ENCODE results near the gene MXRA7. TPM values are rescaled to one million over a fixed set of nuclear protein-coding genes. Genes with fewer than 3 reads are reported as not detected.

MXRA7 gene
- total RNA-seq, 1 donor from 2014 or later: 105 TPM

- no peak for TF ChIP-seq CTCF (IDR thresholded peaks at IDR 0.05)
- no peak for ATAC-seq
- H3K36me3 ChIP-seq: peaks cover 34% of the 10 kb centered on the region
- peaks cover 47% of the 10 kb centered on the region for H3K4me1 ChIP-seq
- no peak for DNase-seq
- no peaks in the 10 kb centered on the region for H3K27me3 ChIP-seq (ENCODE audit: low read depth)
- H3K27ac ChIP-seq: no peak overlapping the region
- no peaks in the 10 kb centered on the region for H3K9me3 ChIP-seq
- H3K4me3 ChIP-seq: no peak overlapping the region
- intact Hi-C loops (cut with DNase I): no loop called here
Measured at GRCh38 chr17:76685846-76686245, 24.9 kb downstream of the MXRA7 start.

GRCh38 chr17:76685366-76685765 is 25.4 kb downstream of the MXRA7 start:
- TF ChIP-seq CTCF (IDR thresholded peaks at IDR 0.05): no peak
- peaks cover 39% of the 10 kb centered on the region for H3K36me3 ChIP-seq
- DNase-seq (no peak), ATAC-seq (no peak)
- H3K27me3 ChIP-seq (ENCODE audit: low read depth): no peaks in the 10 kb centered on the region
- peaks cover 47% of the 10 kb centered on the region for H3K4me1 ChIP-seq
- intact Hi-C loops (cut with DNase I): no loop called here
- H3K27ac ChIP-seq: no peak overlapping the region
- no peak overlapping the region for H3K4me3 ChIP-seq
- no peaks in the 10 kb centered on the region for H3K9me3 ChIP-seq

GRCh38 chr17:76684756-76685155 is 26.0 kb downstream of the MXRA7 start:
- Histone ChIP-seq H3K9me3 (no peaks in the 10 kb centered on the region), H3K36me3 (peaks cover 40% of the 10 kb centered on the region), H3K4me3 (no peak overlapping the region), H3K27ac (no peak overlapping the region), H3K27me3 (ENCODE audit: low read depth) (no peaks in the 10 kb centered on the region), H3K4me1 (peaks cover 44% of the 10 kb centered on the region)
- intact Hi-C loops (cut with DNase I): no loop called here
- DNase-seq (no peak), ATAC-seq (no peak)
- TF ChIP-seq CTCF (IDR thresholded peaks at IDR 0.05): no peak

DNA sequence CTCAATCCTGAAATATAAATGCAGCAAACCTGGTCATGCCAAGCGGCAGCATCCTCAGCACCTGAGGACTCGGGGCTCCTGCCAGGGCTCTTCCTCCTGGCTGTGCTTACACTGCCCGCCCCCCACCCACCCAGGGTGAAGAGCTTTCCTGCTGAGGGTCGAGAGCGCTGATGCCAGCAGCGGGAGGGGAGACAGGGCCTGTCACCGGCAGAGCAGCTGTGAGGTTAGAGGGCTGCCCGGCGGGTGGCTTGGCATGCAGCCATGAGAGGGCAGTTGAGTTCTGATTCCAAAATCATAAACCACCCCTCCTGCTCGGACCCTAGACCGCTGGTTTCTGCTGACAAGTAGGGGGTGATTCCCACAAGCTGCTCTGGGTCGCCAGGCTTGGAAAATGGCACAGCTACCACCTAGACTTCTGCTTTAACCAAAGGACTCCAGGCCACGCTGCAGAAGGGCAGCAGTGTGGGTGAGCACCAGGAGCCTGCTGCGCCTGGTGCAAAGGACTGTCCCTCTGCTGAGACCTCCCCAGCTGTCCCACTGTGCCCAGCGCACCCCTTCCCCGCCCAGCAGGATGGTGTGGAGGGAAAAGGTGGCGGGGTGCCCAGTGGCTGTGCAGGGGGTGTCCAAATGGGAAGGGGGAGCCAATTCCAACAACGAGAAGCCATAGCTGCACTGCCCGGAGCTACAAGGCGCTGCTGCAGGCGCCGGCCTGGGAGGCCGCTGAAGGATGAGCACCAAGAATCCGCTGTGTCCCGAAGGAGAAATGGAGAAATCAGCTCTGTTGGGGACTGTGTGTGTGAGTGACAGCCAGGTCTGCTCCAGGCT is 26.6 kb downstream of the MXRA7 start:
- Histone ChIP-seq H3K36me3 (peaks cover 41% of the 10 kb centered on the region), H3K27me3 (ENCODE audit: low read depth) (no peaks in the 10 kb centered on the region), H3K4me3 (no peak overlapping the region), H3K4me1 (peaks cover 38% of the 10 kb centered on the region), H3K9me3 (no peaks in the 10 kb centered on the region), H3K27ac (no peak overlapping the region)
- TF ChIP-seq CTCF (IDR thresholded peaks at IDR 0.05): no peak
- ATAC-seq (no peak), DNase-seq (no peak)
- intact Hi-C loops (cut with DNase I): no loop called here

- no peaks in the 10 kb centered on the region for H3K9me3 ChIP-seq
- no peak overlapping the region for H3K27ac ChIP-seq
- intact Hi-C loops (cut with DNase I): no loop called here
- H3K36me3 ChIP-seq: peaks cover 46% of the 10 kb centered on the region
- H3K27me3 ChIP-seq (ENCODE audit: low read depth): no peaks in the 10 kb centered on the region
- ATAC-seq (no peak), DNase-seq (no peak)
- no peak overlapping the region for H3K4me3 ChIP-seq
- TF ChIP-seq CTCF (IDR thresholded peaks at IDR 0.05): no peak
- peaks cover 29% of the 10 kb centered on the region for H3K4me1 ChIP-seq
Measured at GRCh38 chr17:76683011-76683755, 27.6 kb downstream of the MXRA7 start.

Measured in lower lobe of right lung (tissue), 2 donors.